IPS DF 6.9 (cell line): ENCODE results near the gene KAZN.

Experiments used
- DNase-seq: peaks from one replicate; pipeline ENCODE4 v3.0.0-alpha.2; 2013; ENCODE audit warnings: low read depth, low spot score
- H3K27ac ChIP-seq: one replicate; pipeline ENCODE4 v1.5.1; 2013; ENCODE audit warnings: low read length, control low read depth
- H3K27me3 ChIP-seq: 2 replicates; pipeline ENCODE4 v1.6.1; 2013; ENCODE audit warnings: mild to moderate bottlenecking, low read length; ENCODE audit not compliant: control insufficient read depth, insufficient read depth
- H3K36me3 ChIP-seq: 2 replicates; pipeline ENCODE4 v1.6.1; 2013; ENCODE audit warnings: low read length; ENCODE audit not compliant: control insufficient read depth, insufficient read depth
- H3K4me1 ChIP-seq: 2 replicates; pipeline ENCODE4 v1.6.1; 2013; ENCODE audit warnings: low read length; ENCODE audit not compliant: control insufficient read depth, insufficient read depth
- H3K4me3 ChIP-seq: 2 replicates; pipeline ENCODE4 v1.5.1; 2013; ENCODE audit warnings: mild to moderate bottlenecking, low read length
- H3K9me3 ChIP-seq: 2 replicates; pipeline ENCODE4 v1.6.1; 2013; ENCODE audit warnings: low read length, inconsistent platforms; ENCODE audit not compliant: control insufficient read depth, insufficient read depth
- WGBS: extraction: QIAGEN DNeasy Blood & Tissue Kit; methylation state at CpG from one replicate; pipeline ENCODE4 v1.1.7; 2013; ENCODE audit warnings: mixed read lengths, missing lambda C conversion rate; ENCODE audit not compliant: insufficient read length, insufficient coverage; 5-methylcytosine and 5-hydroxymethylcytosine counted together

The KAZN gene

DNA sequence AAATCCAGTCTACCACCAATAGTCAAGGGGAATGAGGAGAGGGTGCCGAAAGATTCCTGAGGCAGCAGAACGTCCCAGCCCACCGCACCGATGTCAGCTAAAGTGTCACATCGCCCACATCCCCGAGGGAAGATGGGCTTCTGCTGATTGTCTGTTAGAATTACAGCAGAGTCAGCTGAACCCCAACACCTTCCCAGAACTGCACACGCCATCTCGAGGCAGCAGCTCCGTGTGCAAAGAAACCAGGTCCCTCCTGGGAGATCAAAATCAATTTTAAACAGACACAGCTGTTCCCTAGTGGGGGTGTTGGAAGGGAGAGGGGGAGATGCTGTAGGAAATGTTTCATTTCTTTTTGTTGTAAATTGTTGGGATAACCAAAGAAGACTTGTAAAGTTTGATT, 12.8 kb upstream of the KAZN start:
- Histone ChIP-seq H3K9me3 (no peaks in the 10 kb centered on the region), H3K27me3 (no peaks in the 10 kb centered on the region; the same call in 1 of the 2 replicates), H3K4me3 (no peak overlapping the region), H3K27ac (no peak overlapping the region), H3K36me3 (no peaks in the 10 kb centered on the region), H3K4me1 (no peaks in the 10 kb centered on the region; the same call in 1 of the 2 replicates)
- DNase-seq, result no peak
- WGBS, result no CpG with 5 or more reads among the region's 9 CpGs

DNA sequence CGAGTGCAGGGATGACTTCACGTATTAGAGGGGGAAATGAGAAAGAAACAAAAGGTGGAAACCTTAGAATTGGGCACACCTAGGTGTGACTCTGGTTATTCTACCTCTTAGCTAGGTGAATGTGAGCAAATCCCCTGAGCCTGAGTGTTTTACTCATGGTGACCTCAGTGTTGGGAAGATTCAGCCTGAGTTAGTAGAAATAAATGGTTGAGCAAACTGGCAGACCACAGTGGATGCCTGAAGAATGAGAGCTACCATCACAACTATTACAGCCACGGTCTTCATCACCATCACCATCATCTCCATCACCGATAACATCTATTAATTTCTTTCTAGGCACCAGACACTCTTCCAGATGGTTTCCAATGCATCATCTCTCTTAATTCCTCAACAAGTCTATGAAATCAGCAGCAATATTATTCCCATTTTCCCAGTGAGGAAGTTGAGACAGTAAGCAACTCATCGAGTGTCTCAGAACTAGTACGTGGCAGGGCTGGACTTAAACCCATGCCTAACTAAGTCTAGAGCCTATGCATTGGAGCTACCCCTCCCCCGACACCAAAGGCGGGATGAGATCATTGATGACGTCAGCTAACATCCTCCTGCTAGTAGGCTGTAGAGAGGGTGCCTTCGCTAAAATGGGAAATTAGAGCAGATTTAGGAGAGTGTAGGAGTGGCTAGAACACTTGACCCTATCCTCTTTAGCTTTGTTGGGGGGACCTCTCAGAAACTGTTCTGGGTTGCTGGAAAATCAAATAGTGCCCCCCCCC, 7.9 kb upstream of the KAZN start:
- no peaks in the 10 kb centered on the region for H3K36me3 ChIP-seq
- H3K4me1 ChIP-seq, result peaks cover 6% of the 10 kb centered on the region
- 100% methylated on average over 2 of the region's 10 CpGs for WGBS
- H3K27ac ChIP-seq, result no peak overlapping the region
- no peak for DNase-seq
- H3K9me3 ChIP-seq, result no peaks in the 10 kb centered on the region
- peaks cover 1% of the 10 kb centered on the region; the same call in 1 of the 2 replicates for H3K27me3 ChIP-seq
- no peak overlapping the region for H3K4me3 ChIP-seq

DNA sequence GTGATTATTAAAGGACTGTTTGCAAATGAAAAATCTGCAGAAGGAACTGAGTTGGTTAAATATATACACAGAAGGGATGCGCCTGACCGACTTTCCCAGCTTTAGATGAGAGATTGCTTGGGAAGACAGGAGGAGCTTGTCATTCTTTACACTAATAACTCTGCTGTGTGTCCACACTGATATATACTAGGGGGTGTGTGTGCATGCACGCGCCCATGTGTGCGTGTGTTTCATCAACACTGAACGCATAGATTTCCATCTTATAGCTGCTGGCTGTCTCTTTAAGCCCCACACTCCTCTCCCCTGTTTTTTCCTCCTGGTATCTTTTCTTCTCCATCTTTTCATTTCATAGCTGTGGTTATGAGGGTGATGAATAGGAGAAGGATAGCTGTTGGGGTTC, 6.9 kb upstream of the KAZN start:
- Histone ChIP-seq H3K27ac (no peak overlapping the region), H3K4me3 (no peak overlapping the region), H3K4me1 (peaks cover 6% of the 10 kb centered on the region), H3K27me3 (peaks cover 1% of the 10 kb centered on the region; the same call in 1 of the 2 replicates), H3K9me3 (no peaks in the 10 kb centered on the region), H3K36me3 (no peaks in the 10 kb centered on the region)
- WGBS, result no CpG with 5 or more reads among the region's 6 CpGs
- DNase-seq, result no peak

DNA sequence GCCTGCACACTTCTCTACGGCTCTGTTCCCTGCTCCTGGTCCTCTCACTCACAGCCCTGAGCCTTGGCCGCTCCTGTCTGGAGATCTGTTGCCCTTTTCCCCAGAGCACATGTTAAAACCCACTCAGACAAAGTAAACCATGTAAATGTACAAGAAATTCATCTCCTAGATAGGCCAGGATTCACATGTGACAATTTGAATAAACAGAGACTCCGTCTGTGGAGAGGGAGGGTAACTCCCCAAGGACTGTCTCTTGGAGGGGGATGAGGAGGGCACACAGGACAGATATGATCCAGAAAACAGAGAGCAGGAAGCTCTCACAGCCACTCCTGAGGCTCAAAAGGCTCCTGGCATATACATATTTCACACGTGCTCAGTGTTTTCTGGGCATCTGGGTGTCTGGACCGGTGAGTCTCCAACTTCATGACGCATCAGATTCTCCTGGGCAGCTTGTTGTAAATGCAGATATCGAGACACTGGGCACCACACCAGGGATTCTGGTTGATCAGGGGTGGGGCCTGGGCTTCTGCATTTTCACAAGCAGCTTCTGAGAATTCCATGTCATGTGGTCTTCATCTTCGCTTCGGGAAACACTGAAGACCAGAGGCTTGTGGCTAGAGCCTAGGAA, 6.4 kb upstream of the KAZN start:
- Histone ChIP-seq H3K36me3 (no peaks in the 10 kb centered on the region), H3K4me1 (peaks cover 6% of the 10 kb centered on the region), H3K27me3 (peaks cover 1% of the 10 kb centered on the region; the same call in 1 of the 2 replicates), H3K9me3 (no peaks in the 10 kb centered on the region), H3K4me3 (no peak overlapping the region), H3K27ac (no peak overlapping the region)
- no peak for DNase-seq
- WGBS, result no CpG with 5 or more reads among the region's 9 CpGs

DNA sequence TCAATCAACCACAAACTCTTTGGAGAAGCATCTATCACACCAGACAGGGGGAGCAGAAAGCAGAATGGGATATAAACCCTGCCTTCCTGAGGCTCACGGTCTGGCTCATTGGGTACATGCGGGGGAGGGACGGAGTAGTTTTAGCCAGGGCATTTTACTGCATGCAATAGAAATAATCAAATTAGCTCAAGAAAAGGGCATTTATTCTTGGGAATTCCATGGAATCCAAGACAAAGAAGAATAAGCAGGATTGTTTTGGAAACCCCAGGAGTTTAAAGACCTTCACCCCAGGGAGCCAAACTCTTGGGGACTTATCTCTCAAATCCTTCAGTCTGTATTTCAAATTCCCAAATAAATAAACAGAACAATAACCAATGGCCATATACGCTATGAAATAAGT, 5.2 kb upstream of the KAZN start:
- DNase-seq, result no peak
- no CpG with 5 or more reads among the region's 4 CpGs for WGBS
- no peak overlapping the region for H3K4me3 ChIP-seq
- peaks cover 1% of the 10 kb centered on the region; the same call in 1 of the 2 replicates for H3K27me3 ChIP-seq
- no peaks in the 10 kb centered on the region for H3K9me3 ChIP-seq
- H3K27ac ChIP-seq, result no peak overlapping the region
- no peaks in the 10 kb centered on the region for H3K36me3 ChIP-seq
- H3K4me1 ChIP-seq, result peaks cover 6% of the 10 kb centered on the region

DNA sequence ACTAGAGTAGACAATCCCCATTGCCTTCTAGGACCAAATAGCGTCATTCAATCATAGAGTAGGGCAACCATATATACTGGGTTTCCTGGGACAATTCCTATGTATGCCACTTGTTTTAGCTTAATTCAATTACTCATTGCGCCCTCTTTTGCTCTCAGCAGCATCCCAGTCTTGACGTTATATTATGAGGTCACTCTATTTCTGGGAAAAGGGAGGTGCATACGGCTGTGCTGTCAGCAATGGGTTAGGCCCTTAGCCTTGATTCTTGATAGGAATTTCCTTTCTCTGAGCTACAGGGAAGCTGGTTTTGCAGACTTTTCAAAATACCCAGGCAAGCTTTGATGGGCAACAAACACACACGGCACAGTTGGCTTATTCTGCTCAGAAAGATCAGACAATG, 4.4 kb upstream of the KAZN start:
- peaks cover 1% of the 10 kb centered on the region; the same call in 1 of the 2 replicates for H3K27me3 ChIP-seq
- H3K36me3 ChIP-seq, result no peaks in the 10 kb centered on the region
- no CpG with 5 or more reads among the region's 5 CpGs for WGBS
- DNase-seq, result no peak
- no peak overlapping the region for H3K4me3 ChIP-seq
- peaks cover 6% of the 10 kb centered on the region for H3K4me1 ChIP-seq
- no peaks in the 10 kb centered on the region for H3K9me3 ChIP-seq
- H3K27ac ChIP-seq, result no peak overlapping the region

DNA sequence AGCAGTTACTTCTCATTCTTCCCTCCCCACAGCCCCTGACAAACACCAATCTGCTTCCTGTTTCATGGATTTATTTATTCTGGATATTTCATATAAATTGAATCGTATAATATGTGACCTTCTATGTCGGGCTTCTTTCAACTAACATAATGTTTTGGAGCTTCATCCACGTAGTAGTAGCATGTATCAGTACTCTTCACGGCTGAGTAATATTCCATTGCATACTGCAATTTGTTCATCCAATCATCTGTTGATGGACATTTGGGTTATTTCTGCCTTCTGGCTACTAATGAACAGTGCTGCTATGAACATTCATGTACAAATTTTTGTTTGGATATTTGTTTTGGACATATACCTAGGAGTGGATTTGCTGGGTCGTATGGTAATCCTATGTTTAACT, 1.9 kb upstream of the KAZN start:
- H3K27ac ChIP-seq, result no peak overlapping the region
- H3K4me3 ChIP-seq, result no peak overlapping the region
- H3K4me1 ChIP-seq, result peaks cover 6% of the 10 kb centered on the region
- no peaks in the 10 kb centered on the region for H3K36me3 ChIP-seq
- H3K27me3 ChIP-seq, result peaks cover 4% of the 10 kb centered on the region; the same call in 1 of the 2 replicates
- no CpG with 5 or more reads among the region's 5 CpGs for WGBS
- no peaks in the 10 kb centered on the region for H3K9me3 ChIP-seq
- DNase-seq, result no peak

DNA sequence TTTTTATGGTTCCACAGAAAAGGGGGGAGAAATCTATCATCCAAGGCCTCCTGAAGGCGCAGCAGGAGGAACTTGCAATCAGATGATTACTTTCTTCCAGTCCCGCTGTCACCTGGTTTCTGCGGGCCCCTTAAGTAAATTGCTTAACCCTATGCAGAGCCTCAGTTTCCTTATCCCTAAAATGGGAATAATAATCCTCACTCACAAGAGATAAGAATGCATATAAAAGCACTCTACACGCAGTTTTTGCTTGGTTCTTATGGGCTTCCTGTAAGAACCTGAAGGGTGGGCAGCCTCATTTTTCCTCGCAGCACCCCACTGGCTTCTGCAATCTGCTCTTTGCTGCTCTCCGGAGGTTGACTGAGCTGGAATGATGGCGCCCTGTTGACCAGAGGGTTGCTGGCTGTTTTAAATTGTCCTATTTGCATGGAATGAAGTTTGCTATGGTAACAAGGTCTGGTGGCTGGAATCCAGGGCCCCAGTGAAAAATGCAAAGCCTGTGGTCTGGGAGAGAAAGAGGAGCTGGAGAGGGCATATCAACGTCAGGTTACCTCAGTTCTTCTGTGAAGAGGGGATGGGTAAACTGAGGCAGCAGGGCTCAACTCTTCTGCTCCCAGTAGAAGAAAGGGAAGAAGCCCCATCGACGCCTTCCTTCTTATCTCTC, 1.0 kb upstream of the KAZN start:
- DNase-seq, result no peak
- Histone ChIP-seq H3K4me3 (peak overlapping the region; percentile 49; the same call in 1 of the 2 replicates), H3K9me3 (no peaks in the 10 kb centered on the region), H3K27ac (no peak overlapping the region), H3K4me1 (peaks cover 6% of the 10 kb centered on the region), H3K36me3 (no peaks in the 10 kb centered on the region), H3K27me3 (peaks cover 3% of the 10 kb centered on the region; the same call in 1 of the 2 replicates)
- no CpG with 5 or more reads among the region's 10 CpGs for WGBS

DNA sequence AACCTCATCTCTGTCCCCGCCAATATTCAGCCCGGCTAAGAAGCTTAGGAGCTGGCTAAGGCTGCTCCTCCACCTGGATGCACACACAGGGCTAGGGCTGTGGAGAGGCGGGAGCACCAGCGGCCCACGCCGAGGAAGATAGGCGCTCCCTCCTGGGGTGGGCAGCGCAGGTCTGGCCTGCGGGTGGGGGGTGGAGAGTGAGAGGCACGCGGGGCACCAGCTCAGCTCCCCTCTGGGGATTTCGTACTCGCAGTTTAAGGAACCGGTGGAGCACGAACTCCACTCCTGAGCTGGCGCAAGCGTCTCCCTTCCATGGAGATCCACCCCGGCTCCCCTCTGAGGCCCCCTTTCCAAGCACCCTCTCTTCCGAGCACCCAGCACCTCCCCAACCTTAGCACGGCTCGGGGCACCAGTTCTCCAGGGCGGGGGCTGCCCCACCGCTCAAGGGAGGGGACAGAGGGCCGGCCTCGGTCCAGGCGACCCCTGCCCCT, 433 bp upstream of the KAZN start:
- H3K4me3 ChIP-seq, result peak overlapping the region; percentile 49; the same call in 1 of the 2 replicates
- no peaks in the 10 kb centered on the region for H3K36me3 ChIP-seq
- H3K4me1 ChIP-seq, result peaks cover 1% of the 10 kb centered on the region; the same call in 1 of the 2 replicates
- no peak for DNase-seq
- no peak overlapping the region for H3K27ac ChIP-seq
- no CpG with 5 or more reads among the region's 26 CpGs for WGBS
- H3K9me3 ChIP-seq, result no peaks in the 10 kb centered on the region
- peaks cover 3% of the 10 kb centered on the region; the same call in 1 of the 2 replicates for H3K27me3 ChIP-seq

DNA sequence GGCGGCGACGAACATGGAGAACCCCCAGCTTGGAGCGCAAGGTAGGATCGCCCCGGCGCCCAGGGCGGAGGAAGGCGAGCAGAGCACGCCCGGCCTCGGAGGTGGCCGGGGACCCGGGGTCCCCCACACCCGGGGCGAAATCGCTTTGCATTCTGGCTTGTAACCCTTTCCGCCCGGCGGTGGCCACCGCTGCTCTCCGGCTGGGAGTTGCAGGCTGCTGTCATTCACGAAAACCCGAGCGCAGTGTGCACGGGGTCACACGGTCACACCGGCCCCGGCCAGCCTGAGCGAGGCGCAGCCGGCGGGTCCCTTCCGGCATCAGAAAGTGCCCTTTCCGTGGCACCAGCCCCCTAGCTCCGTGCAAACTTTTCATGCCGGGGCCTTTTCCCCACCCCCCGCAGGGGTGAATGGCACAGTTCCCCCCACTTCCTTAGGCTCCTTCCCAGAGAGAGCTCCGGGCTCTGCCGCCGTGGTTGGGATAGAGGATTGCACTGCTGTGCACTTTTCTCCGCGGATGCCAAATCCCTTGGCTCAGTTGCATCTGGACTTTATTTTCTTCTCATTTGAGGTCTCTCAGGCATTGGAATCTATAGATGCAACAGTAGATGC, 802 bp downstream of the KAZN start:
- WGBS, result no CpG with 5 or more reads among the region's 43 CpGs
- H3K27me3 ChIP-seq, result peaks cover 3% of the 10 kb centered on the region; the same call in 1 of the 2 replicates
- peak overlapping the region; percentile 49 for H3K4me3 ChIP-seq
- no peak for DNase-seq
- H3K36me3 ChIP-seq, result no peaks in the 10 kb centered on the region
- no peaks in the 10 kb centered on the region for H3K9me3 ChIP-seq
- H3K27ac ChIP-seq, result no peak overlapping the region
- H3K4me1 ChIP-seq, result no peaks in the 10 kb centered on the region; the same call in 1 of the 2 replicates
